ENCODE measurements around the gene UNC79.
"Not testable (repeated sequence)": the region's sequence is repeated elsewhere in the genome, so short reads cannot be mapped to it uniquely, and the experiment has no call there.

Gene UNC79

GRCh38 chr14:93430315-93431035 is at the start of gene UNC79:
TSS of gene UNC79 (plus strand) at chr14:93430939. CDS start at chr14:93431030, 91 bp downstream.
- DNase-seq (ENCODE audit: low read depth), result no peak

- no peak for DNase-seq (ENCODE audit: low read depth)
These were observed 49.1 kb upstream of the UNC79 start for GRCh38 chr14:93381644-93382043.

DNA sequence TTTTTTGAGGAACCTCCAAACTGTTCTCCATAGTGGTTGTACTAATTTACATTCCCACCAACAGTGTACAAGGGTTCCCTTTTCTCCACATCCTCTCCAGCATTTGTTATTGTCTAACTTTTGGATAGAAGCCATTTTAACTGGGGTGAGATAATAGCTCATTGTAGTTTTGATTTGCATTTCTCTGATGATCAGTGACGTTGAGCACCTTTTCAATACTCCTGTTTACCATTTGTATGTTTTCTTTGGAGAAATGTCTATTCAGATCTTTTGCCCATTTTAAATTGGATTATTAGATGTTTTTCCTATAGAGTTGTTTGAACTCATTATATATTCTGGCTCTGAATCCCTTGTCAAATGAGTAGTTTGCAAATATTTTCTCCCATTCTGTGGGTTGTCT is 46.5 kb upstream of the UNC79 start:
- DNase-seq (ENCODE audit: low read depth), result not testable (repeated sequence)

GRCh38 chr14:93395231-93395630 is 35.5 kb upstream of the UNC79 start:
- DNase-seq (ENCODE audit: low read depth), result no peak

DNA sequence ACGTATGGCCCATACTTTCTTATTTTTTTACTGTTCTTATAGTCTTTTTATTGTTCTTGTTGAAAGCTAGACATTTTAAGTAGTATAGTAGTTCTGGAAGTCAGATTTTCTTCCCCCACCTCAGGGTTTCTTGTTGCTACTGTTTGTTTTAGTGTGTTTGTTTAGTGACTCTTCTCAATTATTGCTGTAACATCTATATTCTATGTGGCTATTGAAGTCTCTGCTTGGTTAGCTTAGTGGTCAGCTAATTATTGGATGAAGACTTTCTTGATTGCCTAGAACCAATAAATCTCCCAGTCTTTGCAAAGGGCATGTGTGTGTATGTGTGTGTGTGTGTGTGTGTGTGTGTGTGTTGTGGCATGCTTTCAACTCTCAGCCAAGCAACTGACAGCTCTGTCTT is 34.3 kb upstream of the UNC79 start:
- DNase-seq (ENCODE audit: low read depth), result no peak

DNA sequence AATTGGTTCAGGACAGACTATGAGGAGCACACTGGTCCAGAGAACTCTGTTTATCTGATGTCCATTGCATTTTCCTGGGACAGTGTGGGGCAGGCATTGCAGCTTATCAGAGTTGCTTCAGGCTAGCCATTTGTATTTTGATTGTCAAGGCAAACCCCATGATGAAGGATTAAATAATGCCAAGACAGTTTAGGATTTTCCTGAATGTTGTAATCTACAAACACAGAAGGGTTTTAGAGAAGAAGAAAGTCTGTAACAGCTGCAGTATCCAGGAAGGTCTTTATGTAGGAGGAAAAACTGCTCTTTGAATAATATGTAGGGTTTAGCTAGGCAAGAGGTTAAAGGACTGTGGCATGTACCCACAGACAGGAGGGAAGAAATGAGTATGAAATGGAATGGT is 32.2 kb upstream of the UNC79 start:
- no peak for DNase-seq (ENCODE audit: low read depth)

GRCh38 chr14:93402951-93403350 is 27.8 kb upstream of the UNC79 start:
- no peak for DNase-seq (ENCODE audit: low read depth)

GRCh38 chr14:93410021-93410420 is 20.7 kb upstream of the UNC79 start:
- DNase-seq (ENCODE audit: low read depth), result no peak

DNA sequence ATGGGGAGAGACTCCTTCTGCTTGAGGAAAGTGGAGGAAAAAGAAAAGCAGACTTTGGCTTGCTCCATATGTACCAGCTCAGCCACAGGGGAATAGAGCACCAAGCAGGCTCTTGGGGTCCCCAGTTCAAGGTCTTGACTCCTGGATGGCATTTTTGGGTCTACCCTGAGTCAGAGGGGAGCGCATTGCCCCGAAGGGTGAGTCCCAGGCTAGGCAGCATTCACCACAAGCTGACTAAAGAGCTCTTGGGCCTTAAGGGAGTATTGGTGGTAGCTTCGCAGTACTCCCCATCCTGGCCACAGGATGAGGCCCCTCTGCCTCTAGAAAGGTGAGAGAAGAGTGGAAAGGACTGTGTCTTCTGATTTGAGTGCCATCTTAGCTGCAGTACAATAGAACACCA is 19.8 kb upstream of the UNC79 start:
- DNase-seq (ENCODE audit: low read depth), result no peak

GRCh38 chr14:93425136-93425535 is 5.6 kb upstream of the UNC79 start:
- not testable (repeated sequence) for DNase-seq (ENCODE audit: low read depth)

DNA sequence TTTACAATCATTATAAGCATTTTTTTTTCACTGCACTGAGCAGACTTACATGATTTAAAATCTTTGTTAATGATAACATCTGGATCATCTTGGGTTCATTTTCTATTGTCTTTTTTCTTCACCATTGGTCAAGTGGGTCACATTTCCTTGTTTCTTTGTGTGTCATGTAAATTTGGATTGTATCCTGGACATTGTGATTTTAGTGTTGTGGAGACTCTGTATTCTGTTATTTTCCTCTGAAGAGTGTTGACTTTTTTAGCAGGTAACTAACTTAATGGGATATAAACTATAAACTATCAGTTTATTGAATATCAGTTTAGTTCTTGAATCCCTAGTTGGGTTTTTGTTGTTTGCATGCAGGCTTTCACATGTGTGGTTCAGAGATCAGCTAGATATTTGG is 4.0 kb upstream of the UNC79 start:
- no peak for DNase-seq (ENCODE audit: low read depth)

DNA sequence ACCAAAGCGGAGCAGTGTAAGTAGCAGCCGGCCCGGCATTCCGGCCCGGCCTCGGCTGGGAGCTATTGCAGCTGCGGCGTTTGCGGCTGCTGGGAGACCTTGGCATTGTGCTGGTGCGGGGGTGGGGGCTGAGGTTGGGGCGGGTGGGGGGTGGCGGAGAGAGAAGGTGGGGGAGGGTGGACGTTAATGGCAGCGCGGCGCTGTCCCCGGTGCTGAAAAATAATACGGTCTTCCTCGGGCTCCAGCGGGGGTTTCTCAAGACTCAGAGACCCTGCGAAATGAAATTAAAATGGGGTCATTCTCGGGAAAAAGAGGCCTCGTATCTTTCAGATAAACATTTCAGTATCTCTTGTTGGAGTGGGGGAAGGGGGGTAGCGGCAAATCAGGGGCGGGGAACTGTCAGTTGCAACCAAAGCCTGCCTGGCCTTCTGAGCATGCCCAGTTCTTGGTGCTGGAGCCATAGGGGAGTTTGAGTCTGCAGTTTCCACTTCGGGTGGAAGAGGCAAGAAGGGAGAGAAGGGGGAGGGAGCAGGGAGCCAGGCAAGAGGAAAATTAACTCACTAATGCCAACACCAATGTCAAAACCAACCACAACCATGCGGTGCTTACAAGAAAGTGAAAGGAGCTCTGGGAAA is 414 bp downstream of the UNC79 start:
- no peak for DNase-seq (ENCODE audit: low read depth)

- no peak for DNase-seq (ENCODE audit: low read depth)
These were observed 23.5 kb downstream of the UNC79 start for GRCh38 chr14:93454224-93454623.

DNA sequence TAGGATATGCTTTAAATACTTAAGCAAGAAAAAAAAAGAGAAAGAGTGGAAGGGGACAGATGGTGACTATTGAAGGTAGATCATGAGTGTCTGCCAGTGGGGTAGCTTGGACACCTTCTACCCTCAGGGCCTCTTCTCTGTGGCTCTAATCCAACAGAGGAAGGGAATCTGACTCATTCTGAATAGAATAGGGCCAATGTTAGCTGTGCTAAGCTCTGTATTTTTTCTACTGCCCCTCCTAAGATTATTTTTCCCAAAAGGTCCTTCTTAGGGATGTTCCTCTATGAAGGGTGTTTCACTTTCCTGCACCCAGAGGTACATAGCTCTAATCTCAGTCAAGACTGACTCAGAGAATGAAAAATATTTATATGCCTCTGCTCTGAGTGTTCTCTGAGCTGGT is 25.6 kb downstream of the UNC79 start:
- no peak for DNase-seq (ENCODE audit: low read depth)

- DNase-seq (ENCODE audit: low read depth), result no peak
These were observed 27.5 kb downstream of the UNC79 start for GRCh38 chr14:93458234-93458633.

- DNase-seq (ENCODE audit: low read depth), result no peak
These were observed 31.7 kb downstream of the UNC79 start for GRCh38 chr14:93462479-93462878.

DNA sequence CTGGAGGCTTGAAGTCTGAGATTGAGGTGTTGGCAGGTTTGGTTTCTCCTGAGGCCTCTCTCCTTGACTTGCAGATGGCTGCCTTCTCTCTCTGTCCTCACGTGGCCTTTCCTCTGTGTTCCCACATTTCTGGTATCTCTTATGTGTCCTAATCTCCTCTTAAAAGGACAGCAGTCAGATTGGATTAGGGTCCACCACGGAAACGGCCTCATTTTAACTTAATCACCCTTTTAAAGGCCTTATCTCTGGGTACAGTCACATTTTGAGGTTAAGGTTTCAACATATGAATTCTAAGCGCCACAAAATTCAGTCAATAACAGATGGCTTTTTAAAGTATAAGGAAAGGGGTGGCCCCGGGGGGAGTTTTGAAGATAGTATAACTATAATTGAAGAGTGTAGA is 33.5 kb downstream of the UNC79 start:
- DNase-seq (ENCODE audit: low read depth), result no peak

DNA sequence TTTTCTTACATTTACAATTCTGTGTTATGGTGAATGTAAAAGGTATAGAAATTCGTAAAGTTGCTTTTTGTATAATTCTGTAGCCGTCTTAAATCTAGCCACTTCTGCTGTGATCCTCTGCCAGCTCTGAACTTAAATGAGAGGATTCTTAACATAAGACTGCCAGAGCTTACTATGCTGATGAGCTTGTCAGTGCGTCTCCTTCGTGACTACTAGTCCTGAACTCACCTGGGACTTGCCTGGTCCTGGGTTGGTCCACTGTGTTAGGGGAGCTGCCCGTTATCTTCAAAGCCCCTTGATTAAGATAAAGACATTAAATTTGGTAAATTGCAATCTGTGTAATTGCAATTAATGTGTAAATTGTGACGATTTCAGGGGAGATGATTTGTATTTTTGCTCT is 44.7 kb downstream of the UNC79 start:
- DNase-seq (ENCODE audit: low read depth), result no peak

GRCh38 chr14:93476305-93476704 is 45.6 kb downstream of the UNC79 start:
- DNase-seq (ENCODE audit: low read depth), result no peak

DNA sequence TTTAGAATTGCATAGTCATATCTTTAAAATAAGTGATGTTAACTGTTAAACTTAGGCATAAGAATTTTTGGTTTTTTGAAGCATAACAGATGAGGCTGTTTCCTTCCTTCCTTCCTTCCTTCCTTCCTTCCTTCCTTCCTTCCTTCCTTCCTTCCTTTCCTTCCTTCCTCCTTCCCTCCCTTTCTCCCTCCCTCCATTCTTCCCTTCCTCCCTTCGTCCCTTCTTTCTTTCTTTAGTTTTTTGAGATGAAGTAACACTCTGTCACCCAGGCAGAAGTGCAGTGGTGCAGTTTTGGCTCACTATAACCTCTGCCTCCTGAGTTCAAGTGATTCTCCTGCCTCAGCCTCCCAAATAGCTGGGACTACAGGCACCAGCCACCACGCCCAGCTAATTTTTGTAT is 48.3 kb downstream of the UNC79 start:
- not testable (repeated sequence) for DNase-seq (ENCODE audit: low read depth)

GRCh38 chr14:93480867-93481266 is 50.1 kb downstream of the UNC79 start:
- DNase-seq (ENCODE audit: low read depth), result no peak

GRCh38 chr14:93481758-93482157 is 51.0 kb downstream of the UNC79 start:
- DNase-seq (ENCODE audit: low read depth), result no peak

GRCh38 chr14:93490001-93490400 is 59.3 kb downstream of the UNC79 start:
- DNase-seq (ENCODE audit: low read depth), result no peak

DNA sequence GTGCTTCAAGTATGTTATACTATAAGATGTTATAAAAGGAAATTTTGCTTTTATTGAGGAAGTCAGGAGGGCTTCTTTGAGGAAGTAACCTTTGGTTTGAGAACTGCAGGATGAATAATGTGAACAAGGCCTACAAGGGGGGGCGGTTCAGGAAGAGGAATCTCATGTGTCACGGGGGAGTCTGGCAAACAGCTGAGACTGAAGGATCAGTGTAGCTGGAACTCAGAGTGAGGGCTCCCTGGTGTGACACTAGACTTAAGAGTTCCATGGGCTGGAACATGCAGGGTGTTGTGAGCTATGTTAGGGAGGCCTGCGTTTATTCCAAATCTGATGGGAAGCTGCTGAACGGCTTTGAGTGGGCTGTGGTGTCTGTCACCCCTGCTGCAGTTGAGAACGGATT is 62.3 kb downstream of the UNC79 start:
- no peak for DNase-seq (ENCODE audit: low read depth)
